D721Med (cell line): ENCODE measurements around the gene OLAH.

Experiments used
- DNase-seq: peaks from one replicate; pipeline ENCODE4 v3.0.0; 2011; ENCODE audit warnings: low spot score; ENCODE audit not compliant: insufficient read length
- FAIRE-seq: peaks from 2 replicates; lab custom pipeline; 2011; peaks lifted over from hg19 to GRCh38; lab: Jason Lieb, UNC
- CTCF ChIP-seq: IDR thresholded peaks from 2 replicates; pipeline ENCODE4 v1.5.1; 2012; ENCODE audit warnings: mild to moderate bottlenecking, control low read depth; ENCODE audit not compliant: insufficient read depth; ENCODE audit errors: missing control alignments

Gene OLAH

GRCh38 chr10:15035385-15036301 lies 8.1 kb upstream of the OLAH start:
- DNase-seq (no peak), FAIRE-seq (no peak)

GRCh38 chr10:15037691-15038090 lies 6.1 kb upstream of the OLAH start:
- FAIRE-seq: no peak
- DNase-seq: no peak
- no peak for TF ChIP-seq CTCF

More at GRCh38 chr10:15035385-15036301, 8.1 kb upstream of the OLAH start:
- no peak for TF ChIP-seq CTCF

GRCh38 chr10:15038416-15038815 lies 5.3 kb upstream of the OLAH start:
- no peak for TF ChIP-seq CTCF
- no peak for DNase-seq
- FAIRE-seq: no peak

- no peak for TF ChIP-seq CTCF
- FAIRE-seq (no peak), DNase-seq (no peak)
Observed at GRCh38 chr10:15045380-15045779, 1.6 kb downstream of the OLAH start.

GRCh38 chr10:15046626-15047025 lies 2.9 kb downstream of the OLAH start:
- DNase-seq: no peak
- TF ChIP-seq CTCF: no peak
- no peak for FAIRE-seq

- TF ChIP-seq CTCF: no peak
- no peak for DNase-seq
- FAIRE-seq: no peak
Observed at GRCh38 chr10:15049533-15049932, 5.8 kb downstream of the OLAH start.

GRCh38 chr10:15052121-15052520 lies 8.4 kb downstream of the OLAH start:
- FAIRE-seq: no peak
- DNase-seq: no peak
- TF ChIP-seq CTCF: no peak
